ENCODE data around the gene IRAK2. TPM values are rescaled to one million over a fixed set of nuclear protein-coding genes. Genes with fewer than 3 reads are reported as not detected.

The IRAK2 gene
- total and polyA plus RNA-seq, 2 of the 8 experiments (the other 6 are each of a cell fraction or from before 2014, with no cell fraction given): 1.5 TPM

GRCh38 chr3:10285272-10286132, 120.8 kb downstream of the IRAK2 start:
- Histone ChIP-seq H3K4me2 (ENCODE audit: insufficient read depth in 1 of 2, low read depth in 2 of 2, low read length in 2 of 2) (no peak overlapping the region), H3K18ac (ENCODE audit: extremely low read depth, low read length) (no peak overlapping the region), H3K4ac (replicated peaks; ENCODE audit: insufficient read length, low read depth, low read length) (no peak overlapping the region), H2BK12ac (ENCODE audit: low read depth, low read length) (no peak overlapping the region), H4K5ac (ENCODE audit: insufficient read length, low read depth, low read length) (no peak overlapping the region), H3K79me2 (ENCODE audit: control insufficient read depth in 1 of 2, insufficient read depth in 2 of 2, low read length in 2 of 2) (no peaks in the 10 kb centered on the region), H3K14ac (ENCODE audit: insufficient read length) (no peak overlapping the region), H2BK5ac (ENCODE audit: low read depth, low read length) (no peak overlapping the region), H2AFZ (ENCODE audit: low read length) (no peak overlapping the region), H3K36me3 (ENCODE audit: control insufficient read depth in 2 of 4, insufficient read depth in 4 of 4, low read length in 3 of 4) (peaks cover 4 to 13% (median 8%) of the 10 kb centered on the region in 4 experiments), H3K23me2 (ENCODE audit: low read depth, low read length) (no peaks in the 10 kb centered on the region), H3K79me1 (ENCODE audit: low read depth, low read length) (no peaks in the 10 kb centered on the region; the same call in 1 of the 2 replicates), H2BK15ac (ENCODE audit: low read length) (no peak overlapping the region), H4K91ac (replicated peaks; ENCODE audit: insufficient read length, low read length) (no peak overlapping the region), H3K27ac (ENCODE audit: low read depth, low read length) (no peak overlapping the region), H3K4me1 (replicated peaks in 1 of 4; ENCODE audit: control insufficient read depth in 3 of 4, insufficient read depth in 4 of 4, low read length in 3 of 4) (peaks cover 0 to 7% (median 4%) of the 10 kb centered on the region in 4 experiments; a peak in 6 of 7 replicates), H2BK20ac (ENCODE audit: low read length) (no peak overlapping the region), H3K4me3 (ENCODE audit: extremely low read depth in 1 of 4, insufficient read depth in 2 of 4, low read depth in 3 of 4, low read length in 4 of 4) (no peak overlapping the region), H4K20me1 (replicated peaks in 1 of 2; ENCODE audit: control insufficient read depth in 1 of 2, insufficient read depth in 2 of 2, low read length in 2 of 2) (peaks cover 0 to 4% of the 10 kb centered on the region in 2 experiments), H3K9ac (replicated peaks in 1 of 4; ENCODE audit: extremely low read depth in 1 of 4, low read depth in 3 of 4, low read length in 3 of 4) (no peak overlapping the region), H3K56ac (replicated peaks; ENCODE audit: insufficient read length, low read depth, low read length) (no peak overlapping the region), H3K27me3 (replicated peaks in 1 of 4; ENCODE audit: control insufficient read depth in 3 of 4, extremely low read depth in 1 of 4, insufficient read depth in 3 of 4, low read length in 3 of 4) (no peaks in the 10 kb centered on the region), H3K23ac (ENCODE audit: insufficient read length) (no peak overlapping the region), H2BK120ac (replicated peaks; ENCODE audit: low read depth, low read length) (no peak overlapping the region), H4K8ac (ENCODE audit: extremely low read depth, insufficient read depth, low read length) (no peak overlapping the region), H2AK5ac (ENCODE audit: low read depth, low read length) (no peak overlapping the region), H3K9me3 (ENCODE audit: insufficient read depth in 2 of 2, low read depth in 1 of 2, low read length in 1 of 2) (no peaks in the 10 kb centered on the region)
- WGBS, 2 experiments (ENCODE audit: extremely low coverage in 1 of 2, insufficient coverage in 1 of 2, insufficient read length in 1 of 2, insufficient replicate concordance in 2 of 2, low coverage in 1 of 2, low lambda C conversion rate in 2 of 2, missing lambda C conversion rate in 1 of 2): 93% methylated on average over 12 of the region's 12 CpGs; no CpG with 5 or more reads in 1 of the 2 experiments
- POLR2A ChIA-PET (ENCODE audit: partially characterized antibody): interaction anchor here (2.1 kb wide), 1 partner anchor 9 kb away, joined by 7 read pairs; no protein-coding TSS in a partner anchor
- no peak for TF ChIP-seq ASH2L (IDR thresholded peaks at IDR 0.05; ENCODE audit: low read length)
- no peak for TF ChIP-seq POLR2A (IDR thresholded peaks at IDR 0.05; ENCODE audit: control extremely low read depth in 1 of 2, low read depth in 2 of 2, low read length in 2 of 2)
- no peak for DNase-seq (ENCODE audit: low read depth in 1 of 2, low spot score in 2 of 2)
- CTCF ChIA-PET (ENCODE audit: partially characterized antibody): interaction anchor here (0.8 to 3.1 kb wide), 12 partner anchors 11 to 298 kb away, joined by 3 to 11 read pairs (median 5); no protein-coding TSS in a partner anchor
- FAIRE-seq: no peak

Measured in H1 (cell line).